GM18526 (cell line): Measurements from ENCODE around the gene TSPAN13.

Experiments used
- POLR2A ChIP-seq: IDR thresholded peaks from 3 replicates; pipeline ENCODE4 v1.6.1; 2011; ENCODE audit not compliant: insufficient read length; ENCODE audit errors: extremely low read depth

Gene TSPAN13

DNA sequence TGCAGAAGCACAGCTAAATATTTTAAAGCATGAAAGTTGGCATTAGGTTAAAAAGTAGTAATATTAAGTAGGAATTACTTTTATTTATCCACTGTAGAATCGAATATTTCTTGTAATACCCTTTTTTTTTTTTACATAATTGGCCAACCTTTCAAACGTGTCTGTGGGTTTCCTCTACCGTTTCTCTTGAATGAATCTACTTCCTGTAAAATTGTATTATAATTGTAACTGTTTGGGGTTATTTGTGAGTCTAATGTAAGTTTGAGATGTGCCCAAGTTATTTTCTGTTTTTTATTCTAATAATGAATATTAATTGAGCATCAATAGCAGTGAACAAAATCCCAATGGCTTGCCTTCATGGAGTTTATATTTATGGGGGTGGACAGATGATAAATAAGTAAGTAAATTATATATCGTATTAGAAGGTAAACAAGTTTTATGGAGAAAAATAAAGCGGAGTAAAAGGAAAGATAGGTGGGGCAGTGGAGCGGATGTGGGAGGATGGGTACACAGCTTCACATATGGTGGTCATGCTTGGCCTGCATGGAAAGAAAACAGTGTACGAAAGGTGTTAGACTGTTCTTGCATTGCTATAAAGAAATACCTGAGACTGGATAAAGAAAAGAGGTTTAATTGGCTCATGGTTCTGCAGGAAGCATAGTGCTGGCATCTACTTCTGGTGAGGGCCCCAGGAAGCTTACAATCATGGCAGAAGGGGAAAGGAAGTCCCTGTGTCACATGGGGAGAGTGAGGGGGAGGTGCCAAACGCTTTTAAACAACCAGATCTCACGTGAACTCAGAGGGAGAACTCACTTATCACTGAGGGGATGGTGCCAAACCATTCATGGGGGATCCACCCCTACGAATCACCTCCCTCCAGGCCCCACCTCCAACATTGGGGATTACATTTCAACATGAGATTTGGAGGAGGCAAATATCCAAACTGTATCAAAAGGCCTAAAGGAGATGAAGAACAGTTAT is 5.4 kb downstream of the TSPAN13 start:
- no peak for TF ChIP-seq POLR2A

DNA sequence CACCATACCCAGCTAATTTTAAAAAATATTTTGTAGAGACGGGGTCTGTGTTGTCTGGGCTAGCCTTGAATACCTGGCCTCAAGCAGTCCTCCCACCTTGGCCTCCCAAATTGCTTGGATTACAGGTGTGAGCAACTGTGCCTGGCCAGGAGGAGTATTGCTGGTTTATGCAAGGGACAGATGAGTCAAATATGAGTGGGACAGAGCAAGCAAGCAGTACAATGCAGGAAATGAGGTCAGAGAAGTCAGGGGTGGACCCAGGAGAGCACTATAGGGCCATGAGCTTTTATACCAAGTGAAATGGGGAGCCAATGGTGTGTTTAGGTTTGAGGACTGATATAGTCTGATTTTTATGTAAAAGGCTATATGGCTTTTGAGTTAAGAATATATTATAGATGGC is 6.3 kb downstream of the TSPAN13 start:
- TF ChIP-seq POLR2A, result no peak

DNA sequence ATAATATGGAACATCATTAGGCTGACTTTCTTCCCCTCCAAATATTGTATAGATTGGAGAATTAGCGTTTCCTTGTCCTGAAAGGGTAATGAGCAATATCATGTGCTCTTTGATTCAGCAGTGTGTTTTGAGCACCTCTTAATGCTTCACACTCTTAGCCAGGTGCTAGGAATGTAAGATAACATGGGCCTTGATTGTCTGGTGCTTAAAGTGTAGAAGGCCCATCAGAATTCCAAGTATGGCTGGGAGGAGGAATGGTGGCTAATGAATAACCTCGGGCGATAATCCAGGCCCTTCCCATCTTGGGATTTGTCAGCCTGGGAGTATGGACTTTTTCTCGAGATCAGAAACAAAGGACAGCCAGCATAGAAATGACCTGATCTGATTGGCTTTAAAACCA is 8.6 kb downstream of the TSPAN13 start:
- no peak for TF ChIP-seq POLR2A

DNA sequence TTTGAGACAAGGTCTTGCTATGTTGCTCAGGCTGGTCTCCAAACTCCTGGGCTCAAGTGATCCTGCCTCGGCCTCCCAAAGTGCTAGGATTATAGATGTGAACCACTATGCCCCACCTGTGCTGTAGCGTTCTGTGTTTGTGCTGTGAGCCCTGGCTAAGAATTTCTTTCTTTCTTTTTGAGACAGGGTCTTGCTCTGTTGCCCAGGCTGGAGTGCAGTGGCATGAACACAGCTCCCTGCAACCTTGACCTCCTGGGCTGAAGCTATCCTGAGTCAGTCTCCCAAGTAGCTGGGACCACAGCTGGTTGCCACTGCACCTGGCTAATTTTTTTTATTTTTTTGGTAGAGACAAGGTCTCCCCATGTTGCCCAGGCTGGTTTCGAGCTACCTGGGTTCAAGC is 11.4 kb downstream of the TSPAN13 start:
- no peak for TF ChIP-seq POLR2A

DNA sequence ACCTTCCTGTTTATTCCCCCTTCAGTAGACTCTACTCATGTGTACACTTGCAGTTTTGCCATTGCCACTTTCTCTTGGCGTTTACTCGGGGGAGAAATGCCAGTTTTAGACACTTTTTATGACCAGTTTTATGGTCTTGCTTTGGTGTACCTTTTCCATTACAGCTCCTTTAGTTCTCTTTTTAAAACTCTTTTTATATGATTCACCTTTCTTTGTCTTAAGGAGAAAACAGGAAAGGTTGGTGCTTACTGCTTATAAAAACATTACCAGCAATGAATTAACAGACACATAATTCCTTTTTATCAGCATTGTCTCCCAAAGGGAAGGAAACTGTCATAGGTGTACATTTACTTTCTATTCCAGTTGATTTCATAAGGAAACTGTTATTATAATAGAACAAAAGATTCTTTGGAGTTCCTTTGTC is 11.9 kb downstream of the TSPAN13 start:
- no peak for TF ChIP-seq POLR2A

DNA sequence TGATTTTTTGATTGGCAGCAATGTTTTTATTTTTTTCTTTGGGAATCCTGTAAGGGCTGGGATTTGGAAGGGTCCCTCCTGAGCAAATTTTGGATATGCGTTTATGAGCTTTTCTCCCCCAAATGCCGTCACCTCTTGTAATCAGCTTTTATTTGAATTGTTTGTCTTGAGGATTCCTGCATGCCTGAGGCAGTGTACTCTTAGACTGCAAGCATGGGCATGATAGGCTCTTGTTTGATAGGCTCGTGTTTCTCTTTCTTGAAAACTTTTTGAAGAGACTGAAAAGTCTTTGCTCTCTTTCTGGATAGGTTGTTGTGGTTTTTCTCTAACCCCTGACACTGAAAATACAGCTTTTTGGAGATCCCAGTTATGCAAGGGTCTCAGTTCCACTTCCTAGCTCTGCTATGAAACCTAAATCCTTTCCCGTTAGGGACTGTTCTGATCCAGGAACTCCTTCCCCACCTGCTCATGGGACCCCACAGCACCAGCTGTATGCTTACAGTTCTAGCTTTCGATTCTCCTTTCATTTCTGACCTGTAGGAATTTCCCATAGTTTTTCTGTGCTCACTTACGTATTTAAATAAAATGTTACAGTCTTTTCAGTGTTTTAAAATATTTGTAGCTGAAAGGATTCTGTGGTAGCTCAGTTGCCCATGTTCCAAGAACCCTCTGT is 17.2 kb downstream of the TSPAN13 start:
- no peak for TF ChIP-seq POLR2A

DNA sequence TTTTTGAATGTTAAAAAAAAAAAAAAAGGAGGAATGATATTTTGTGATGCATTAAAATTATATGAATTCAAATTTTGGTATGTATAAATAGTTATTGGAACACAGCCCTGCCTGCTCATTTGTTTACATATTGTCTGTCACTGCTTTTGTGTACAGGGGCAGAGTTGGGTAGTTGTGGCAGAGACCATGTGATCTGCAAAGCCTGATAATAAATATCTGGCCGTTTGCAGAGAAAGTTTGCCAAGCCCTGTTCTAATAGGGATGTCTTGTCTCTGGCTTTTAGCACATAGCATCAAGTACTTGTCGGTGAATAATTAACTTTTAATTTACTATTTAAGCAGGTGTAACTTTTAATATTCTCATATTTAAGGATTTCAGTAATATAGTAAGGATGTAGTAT is 19.8 kb downstream of the TSPAN13 start:
- no peak for TF ChIP-seq POLR2A

DNA sequence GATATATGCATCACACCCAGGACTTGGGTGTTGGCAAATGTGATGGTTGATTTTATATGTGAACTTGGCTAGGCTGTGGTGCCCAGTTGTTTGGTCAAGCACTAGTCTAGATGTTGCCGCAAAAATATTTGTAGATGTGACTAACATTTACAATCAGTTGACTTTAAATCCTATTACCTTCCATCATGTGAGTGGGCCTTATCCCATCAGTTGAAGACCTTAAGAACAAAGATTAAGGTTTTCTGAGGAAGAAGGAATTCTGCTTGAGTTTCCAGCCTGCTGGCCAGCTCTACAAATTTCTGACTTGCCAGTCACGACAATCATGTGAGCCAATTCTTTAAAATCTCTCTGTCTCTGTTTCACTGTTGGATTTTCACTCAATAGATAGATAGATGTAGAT is 20.3 kb downstream of the TSPAN13 start:
- no peak for TF ChIP-seq POLR2A

DNA sequence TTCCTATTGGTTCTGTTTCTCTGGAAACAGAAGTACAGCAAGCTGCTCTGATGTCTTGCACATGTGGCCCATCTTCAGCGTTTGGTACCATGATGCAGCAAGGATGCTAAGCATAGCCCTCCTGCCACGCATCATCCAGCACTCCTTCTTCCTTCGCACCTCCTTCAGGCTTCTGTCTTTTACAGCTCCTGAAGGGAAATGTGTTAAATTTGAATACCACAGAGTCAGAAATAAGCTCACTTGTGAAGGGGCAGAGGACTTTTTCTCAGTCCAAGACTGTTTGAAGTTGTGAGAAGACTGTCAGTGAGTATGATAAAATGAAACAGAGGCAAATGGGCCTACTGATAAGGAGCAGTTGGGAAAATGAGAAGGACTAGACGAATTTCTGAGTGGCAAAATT is 20.7 kb downstream of the TSPAN13 start:
- TF ChIP-seq POLR2A, result no peak

DNA sequence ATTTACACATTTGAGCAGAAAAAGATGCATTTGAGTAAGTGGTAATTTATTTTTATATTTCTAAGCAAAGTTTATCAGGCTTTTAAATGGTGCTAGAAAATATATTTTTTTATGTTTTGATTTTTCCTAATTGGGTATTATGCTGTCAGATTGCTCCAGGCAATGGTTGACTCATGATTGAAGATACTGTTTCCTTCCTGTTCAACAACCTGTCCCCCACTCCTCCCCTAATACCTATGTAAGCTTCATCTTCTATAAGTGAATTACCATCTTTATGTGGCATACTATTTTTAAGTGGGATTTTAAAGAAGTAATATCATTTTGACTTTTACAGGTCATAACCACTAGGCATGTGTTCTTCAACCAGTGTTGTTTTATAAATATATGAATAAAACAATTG is 21.4 kb downstream of the TSPAN13 start:
- no peak for TF ChIP-seq POLR2A

DNA sequence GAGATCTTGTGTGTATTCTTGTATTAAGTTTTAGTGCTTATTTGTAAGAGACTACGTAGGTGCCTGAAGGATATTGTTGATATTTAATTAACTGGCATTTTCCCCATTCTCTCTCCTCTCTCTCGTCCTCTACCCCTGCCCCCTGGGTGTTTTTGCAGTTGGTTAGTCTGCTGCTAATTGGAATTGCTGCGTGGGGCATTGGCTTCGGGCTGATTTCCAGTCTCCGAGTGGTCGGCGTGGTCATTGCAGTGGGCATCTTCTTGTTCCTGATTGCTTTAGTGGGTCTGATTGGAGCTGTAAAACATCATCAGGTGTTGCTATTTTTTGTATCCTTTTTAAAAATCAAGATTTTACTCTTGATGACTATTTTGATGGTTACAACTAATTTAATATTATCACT is 22.5 kb downstream of the TSPAN13 start:
- no peak for TF ChIP-seq POLR2A

DNA sequence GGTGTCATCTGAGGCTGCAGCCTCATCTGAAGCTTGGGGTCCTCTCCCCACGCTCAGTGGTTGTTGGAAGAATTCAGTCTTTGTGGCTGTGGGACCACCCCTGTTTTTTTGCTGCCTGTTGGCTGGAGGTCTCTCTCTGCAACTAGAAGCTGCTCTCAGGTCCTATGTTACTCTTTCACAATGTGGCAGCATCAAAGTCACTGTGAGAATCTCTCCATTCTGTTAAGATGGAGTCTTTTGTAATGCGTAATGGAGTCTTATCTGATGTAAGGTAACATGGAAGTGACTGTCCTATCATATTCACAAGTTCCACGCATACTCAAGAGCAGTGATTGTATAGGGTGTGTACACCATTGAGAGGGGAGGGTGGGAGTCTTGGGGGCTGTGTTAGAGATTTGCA is 24.9 kb downstream of the TSPAN13 start:
- no peak for TF ChIP-seq POLR2A

DNA sequence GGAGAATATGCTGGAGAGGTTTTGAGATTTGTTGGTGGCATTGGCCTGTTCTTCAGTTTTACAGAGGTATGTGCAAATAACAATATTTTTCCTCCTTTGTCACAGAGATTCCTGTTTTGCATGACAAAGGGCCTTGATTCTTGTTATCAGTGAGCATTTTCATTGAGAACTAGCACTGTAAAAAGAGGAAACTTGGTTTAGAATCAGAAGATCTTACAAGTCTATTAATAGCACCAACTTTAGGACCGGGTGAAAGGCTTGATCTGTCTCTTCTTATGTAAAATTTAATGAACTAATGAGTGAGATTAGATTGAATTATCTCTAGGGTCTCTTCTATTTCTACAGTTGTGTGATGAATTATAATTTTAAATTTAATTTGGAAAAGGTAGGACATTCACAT is 25.5 kb downstream of the TSPAN13 start:
- no peak for TF ChIP-seq POLR2A

DNA sequence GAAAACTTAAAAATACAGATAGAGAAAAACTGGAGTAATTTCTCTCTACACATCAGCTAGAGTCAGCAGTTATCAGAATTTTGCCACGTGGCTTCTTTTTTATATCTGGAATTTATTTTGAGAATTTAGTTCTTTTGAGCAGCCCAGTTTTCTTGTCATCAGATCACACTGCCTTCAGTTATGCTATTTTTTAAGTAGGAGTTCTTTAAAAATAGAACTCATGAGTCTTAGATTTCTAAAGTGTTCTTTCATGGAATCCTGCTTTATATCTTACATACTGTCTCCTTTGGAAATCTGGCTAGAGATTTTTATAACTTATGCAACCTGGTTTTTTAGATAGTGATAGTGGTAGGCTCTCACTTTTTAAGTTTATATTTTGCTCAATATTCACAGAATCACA is 27.0 kb downstream of the TSPAN13 start:
- no peak for TF ChIP-seq POLR2A

DNA sequence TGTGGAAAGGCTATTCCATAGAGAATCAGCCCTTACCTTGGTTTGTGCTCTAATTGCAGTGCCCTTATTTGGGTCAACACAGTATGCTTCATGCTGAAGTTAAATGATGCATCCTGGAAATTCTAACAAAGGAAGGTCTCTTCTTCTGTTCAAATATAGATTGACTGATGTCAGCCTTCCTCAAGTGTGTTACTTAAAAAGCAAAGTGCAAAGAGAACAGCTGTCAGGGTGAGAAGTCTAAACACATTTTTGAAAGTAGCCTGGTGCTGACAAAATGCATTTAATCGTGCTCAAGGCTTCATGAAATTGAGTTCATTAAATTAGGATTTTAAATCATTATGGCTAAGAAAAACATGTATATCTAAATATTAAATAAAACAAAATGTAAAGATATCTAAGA is 31.8 kb downstream of the TSPAN13 start:
- no peak for TF ChIP-seq POLR2A

DNA sequence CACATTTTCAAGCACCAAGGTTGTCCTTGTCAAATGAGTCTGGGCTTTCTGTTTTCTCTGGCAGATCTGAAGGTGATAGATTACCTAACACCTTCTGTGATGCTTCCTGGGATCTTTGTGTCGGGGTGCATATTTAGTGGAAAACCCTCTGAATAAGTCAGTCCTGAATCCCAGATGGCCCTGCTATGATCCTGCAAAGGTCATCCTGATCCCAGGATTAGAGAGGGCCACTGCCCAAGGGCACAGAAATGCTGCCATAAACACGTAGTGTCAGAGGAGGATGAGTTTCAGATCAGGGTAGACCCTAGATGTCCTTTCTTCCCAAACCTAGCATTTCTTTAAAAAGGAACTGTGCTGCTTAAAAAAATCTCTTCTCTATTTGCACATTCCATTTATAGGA is 32.3 kb downstream of the TSPAN13 start:
- no peak for TF ChIP-seq POLR2A
